Liver (tissue), 9 donors: ENCODE results near the gene THTPA. TPM values are rescaled to one million over a fixed set of nuclear protein-coding genes. Genes with fewer than 3 reads are reported as not detected.

ENCODE experiments used
- DNase-seq: peaks from one replicate; pipeline ENCODE4 v3.0.0-alpha.2; 2017; ENCODE audit warnings: low spot score
- H3K27ac ChIP-seq, 2 donors: one replicate each; pipeline ENCODE4 v1.7.0; 2013; ENCODE audit warnings: inconsistent platforms in 2 of 2, low read length in 2 of 2, control low read depth in 1 of 2, low read depth in 1 of 2, mild to moderate bottlenecking in 1 of 2
- H3K27me3 ChIP-seq, 4 donors: one replicate each; pipeline versions ENCODE4 v1.6.1 to v1.7.0; 2013; ENCODE audit warnings: low read length in 3 of 4, inconsistent platforms in 1 of 4, mild to moderate bottlenecking in 1 of 4, moderate library complexity in 1 of 4; ENCODE audit not compliant: control insufficient read depth in 4 of 4, insufficient read depth in 4 of 4
- H3K36me3 ChIP-seq, 4 donors: one replicate each; pipeline versions ENCODE4 v1.6.1 to v1.7.0; 2013; ENCODE audit warnings: low read length in 3 of 4, mild to moderate bottlenecking in 3 of 4, low read depth in 1 of 4, moderate library complexity in 1 of 4; ENCODE audit not compliant: control insufficient read depth in 4 of 4, insufficient read depth in 3 of 4
- H3K4me1 ChIP-seq, 4 donors: one replicate each; pipeline versions ENCODE4 v1.6.1 to v1.7.0; 2013; ENCODE audit warnings: low read length in 3 of 4, mild to moderate bottlenecking in 3 of 4, moderate library complexity in 1 of 4; ENCODE audit not compliant: control insufficient read depth in 4 of 4, insufficient read depth in 4 of 4
- H3K4me3 ChIP-seq, 3 donors: one replicate each; pipeline versions ENCODE4 v1.6.1 to v1.7.0; 2013; ENCODE audit warnings: low read length in 3 of 3, control low read depth in 1 of 3, low read depth in 1 of 3, mild to moderate bottlenecking in 1 of 3
- H3K9ac ChIP-seq, 2 donors: one replicate each; pipeline ENCODE4 v1.7.0; 2013; ENCODE audit warnings: low read length in 2 of 2, mild to moderate bottlenecking in 2 of 2, moderate library complexity in 2 of 2, control low read depth in 1 of 2, low read depth in 1 of 2
- H3K9me3 ChIP-seq, 4 donors: one replicate each; pipeline versions ENCODE4 v1.6.1 to v1.7.0; 2013; ENCODE audit warnings: low read length in 3 of 4; ENCODE audit not compliant: control insufficient read depth in 4 of 4
- ATF3 ChIP-seq: IDR thresholded peaks from 2 replicates; pipeline ENCODE4 v1.6.1; 2016; ENCODE audit warnings: antibody characterized with exemption
- CTCF ChIP-seq: fragments of 150-350 bp; IDR thresholded peaks from 2 replicates; pipeline ENCODE4 v1.5.1; 2017; ENCODE audit warnings: improper control_type of control experiment, low read depth, low read length; ENCODE audit not compliant: missing input control
- EGR1 ChIP-seq, 2 donors: IDR thresholded peaks; 2 replicates each; pipeline ENCODE4 v1.6.1; 2016 to 2018; ENCODE audit warnings: antibody characterized with exemption in 2 of 2, low read depth in 2 of 2
- FOXA1 ChIP-seq: IDR thresholded peaks from 2 replicates; pipeline ENCODE4 v1.6.1; 2016; ENCODE audit warnings: antibody characterized with exemption
- FOXA2 ChIP-seq: IDR thresholded peaks from 2 replicates; pipeline ENCODE4 v1.6.1; 2016; ENCODE audit warnings: antibody characterized with exemption
- GABPA ChIP-seq, 2 donors: IDR thresholded peaks in 1 of 2; conservative IDR thresholded peaks in 1 of 2; 2 replicates each; pipeline ENCODE4 v1.6.1; 2016; ENCODE audit warnings: antibody characterized with exemption in 2 of 2, mild to moderate bottlenecking in 1 of 2, moderate library complexity in 1 of 2
- HNF4A ChIP-seq, 2 donors: conservative IDR thresholded peaks; 2 replicates each; pipeline ENCODE4 v1.6.1; 2016; ENCODE audit warnings: antibody characterized with exemption in 2 of 2, mild to moderate bottlenecking in 2 of 2
- HNF4G ChIP-seq: IDR thresholded peaks from 2 replicates; pipeline ENCODE4 v1.6.1; 2016; ENCODE audit warnings: antibody characterized with exemption
- JUND ChIP-seq, 2 donors: IDR thresholded peaks; 2 replicates each; pipeline ENCODE4 v1.6.1; 2016; ENCODE audit warnings: antibody characterized with exemption in 2 of 2
- MAX ChIP-seq: IDR thresholded peaks from 2 replicates; pipeline ENCODE4 v1.6.1; 2016; ENCODE audit warnings: antibody characterized with exemption
- NR2F2 ChIP-seq: IDR thresholded peaks from 2 replicates; pipeline ENCODE4 v1.6.1; 2016; ENCODE audit warnings: antibody characterized with exemption
- RAD21 ChIP-seq, 2 donors: IDR thresholded peaks; 2 replicates each; pipeline ENCODE4 v1.6.1; 2016; ENCODE audit warnings: antibody characterized with exemption in 2 of 2, mild to moderate bottlenecking in 2 of 2
- REST ChIP-seq: IDR thresholded peaks from 2 replicates; pipeline ENCODE4 v1.6.1; 2016; ENCODE audit warnings: antibody characterized with exemption, mild to moderate bottlenecking
- RXRA ChIP-seq, 2 donors: IDR thresholded peaks; 2 replicates each; pipeline ENCODE4 v1.6.1; 2017 to 2018; ENCODE audit warnings: antibody characterized with exemption in 2 of 2, mild to moderate bottlenecking in 1 of 2
- SP1 ChIP-seq: IDR thresholded peaks from 2 replicates; pipeline ENCODE4 v1.6.1; 2018; ENCODE audit warnings: antibody characterized with exemption, mild to moderate bottlenecking
- TAF1 ChIP-seq: conservative IDR thresholded peaks from 2 replicates; pipeline ENCODE4 v1.6.1; 2016; ENCODE audit warnings: antibody characterized with exemption, mild to moderate bottlenecking
- YY1 ChIP-seq: IDR thresholded peaks from 2 replicates; pipeline ENCODE4 v1.6.1; 2016; ENCODE audit warnings: antibody characterized with exemption, mild to moderate bottlenecking
- ZBTB33 ChIP-seq: IDR thresholded peaks from 2 replicates; pipeline ENCODE4 v1.6.1; 2016; ENCODE audit warnings: antibody characterized with exemption
- WGBS: extraction: QIAGEN DNeasy Blood & Tissue Kit; methylation state at CpG from one replicate; pipeline ENCODE4 v1.1.7; 2013; 5-methylcytosine and 5-hydroxymethylcytosine counted together
- polyA plus RNA-seq, 2 donors: library from polyadenylated mRNA; stranded (reverse) in 1 of 2; unstranded in 1 of 2; fragments of 200-250 nt in 1 of 2; fragments of >200 nt in 1 of 2; fragmentation: Nextera tagmentation in 1 of 2; extraction: Ambion mirVana in 1 of 2; gene quantifications; one replicate each; pipeline versions ENCODE4 v1.2.1 to v1.2.3, GENCODE V29; 2013 to 2015
- total RNA-seq, 2 donors: library from RNA; depleted of rRNA; stranded (reverse); fragments of >200 nt; gene quantifications; one replicate each; pipeline ENCODE4 v1.2.3, GENCODE V29; 2014
- donor health status: healthy.
- donor health status: healthy.
- donor health status: healthy.
- donor health status: healthy.
- donor health status: healthy.

THTPA gene
- total RNA-seq, result 10 to 100 TPM in 1 of 2 donors, 1 to 10 TPM in 1; 7.3 to 19.8 TPM
- polyA plus RNA-seq, result 10 to 100 TPM in 1 of 2 donors, 1 to 10 TPM in 1; 9.6 to 10.2 TPM

- Histone ChIP-seq H3K27me3 (no peaks in the 10 kb centered on the region), H3K9ac (peak within 1 kb of the TSS; percentile 40 to 80), H3K9me3 (no peaks in the 10 kb centered on the region), H3K4me1 (peaks cover 4 to 25% (median 18%) of the 10 kb centered on the region in 4 donors), H3K27ac (peak within 1 kb of the TSS; percentile 89 to 99), H3K4me3 (peak within 1 kb of the TSS; percentile 59 to 84 (median 75)), H3K36me3 (peaks cover 2 to 13% (median 6%) of the 10 kb centered on the region in 4 donors)
- WGBS, result 1% methylated on average over 54 of the region's 54 CpGs
- peak; percentile 92 for DNase-seq
- TF ChIP-seq RXRA (IDR thresholded peaks at IDR 0.05), result peak; percentile 45 to 59
- peak; percentile 95 for TF ChIP-seq TAF1
- TF ChIP-seq SP1, result peak; percentile 68
- TF ChIP-seq MAX, result no peak
- TF ChIP-seq HNF4A (conservative IDR thresholded peaks at IDR 0.05), result peak; percentile 42 to 51
- TF ChIP-seq ZBTB33, result peak; percentile 97
- TF ChIP-seq FOXA1, result no peak
- TF ChIP-seq HNF4G, result peak; percentile 20
- TF ChIP-seq RAD21 (IDR thresholded peaks at IDR 0.05), result no peak
- TF ChIP-seq CTCF, result no peak
- TF ChIP-seq JUND (IDR thresholded peaks at IDR 0.05), result no peak
- no peak for TF ChIP-seq ATF3
- TF ChIP-seq EGR1 (IDR thresholded peaks at IDR 0.05; ENCODE audit: low read depth in 2 of 2), result no peak
- no peak for TF ChIP-seq FOXA2
- peak in 1 of 2 donors; percentile 85 for TF ChIP-seq GABPA (IDR thresholded peaks at IDR 0.05 in 1 of 2, conservative IDR thresholded peaks at IDR 0.05 in 1 of 2)
- peak; percentile 99 for TF ChIP-seq YY1
- TF ChIP-seq REST, result peak; percentile 52
- TF ChIP-seq NR2F2, result peak; percentile 66
Measured at GRCh38 chr14:23555882-23556699, at the start of gene THTPA. THTPA (plus strand) TSS chr14:23556271; CDS start chr14:23556758, 487 bp downstream.
